NCI-H187 (cell line): ENCODE data around the gene IGF2R.
"Not testable (repeated sequence)": the region's sequence is repeated elsewhere in the genome, so short reads cannot be mapped to it uniquely, and the experiment has no call there.

Experiments
- DNase-seq, 2 experiments: peaks; one replicate each; lab custom pipeline; 2025; lab: John Stamatoyannopoulos, UW

Gene IGF2R

GRCh38 chr6:159952289-159953005 lies 16.4 kb upstream of the IGF2R start:
- no peak for DNase-seq

DNA sequence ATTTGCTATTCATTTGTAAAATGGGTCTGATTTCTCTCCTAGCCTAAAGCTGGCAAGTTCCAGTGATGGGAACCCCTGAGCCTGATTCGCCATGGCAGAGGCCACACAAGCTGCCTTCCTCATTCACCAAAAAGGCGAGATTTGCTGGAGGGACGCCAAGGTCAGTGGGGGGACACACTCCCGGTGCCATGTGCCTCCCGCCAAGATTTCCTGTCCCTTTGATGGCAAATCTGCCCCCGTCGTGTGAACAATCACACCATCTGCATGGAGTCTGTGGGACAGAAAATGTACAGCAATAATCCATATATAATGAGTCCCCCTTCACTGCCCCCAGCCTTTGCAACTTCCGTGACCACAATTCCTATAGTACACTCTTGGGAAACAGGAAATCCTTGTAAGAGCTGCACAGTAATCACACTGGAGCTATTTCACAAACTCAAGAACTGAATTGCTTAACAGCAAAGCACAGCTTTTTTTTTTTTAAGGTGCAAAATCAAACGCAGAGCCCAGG lies 15.7 kb upstream of the IGF2R start:
- DNase-seq, result no peak

- no peak for DNase-seq
These were observed 12.9 kb upstream of the IGF2R start for GRCh38 chr6:159955945-159956361.

DNA sequence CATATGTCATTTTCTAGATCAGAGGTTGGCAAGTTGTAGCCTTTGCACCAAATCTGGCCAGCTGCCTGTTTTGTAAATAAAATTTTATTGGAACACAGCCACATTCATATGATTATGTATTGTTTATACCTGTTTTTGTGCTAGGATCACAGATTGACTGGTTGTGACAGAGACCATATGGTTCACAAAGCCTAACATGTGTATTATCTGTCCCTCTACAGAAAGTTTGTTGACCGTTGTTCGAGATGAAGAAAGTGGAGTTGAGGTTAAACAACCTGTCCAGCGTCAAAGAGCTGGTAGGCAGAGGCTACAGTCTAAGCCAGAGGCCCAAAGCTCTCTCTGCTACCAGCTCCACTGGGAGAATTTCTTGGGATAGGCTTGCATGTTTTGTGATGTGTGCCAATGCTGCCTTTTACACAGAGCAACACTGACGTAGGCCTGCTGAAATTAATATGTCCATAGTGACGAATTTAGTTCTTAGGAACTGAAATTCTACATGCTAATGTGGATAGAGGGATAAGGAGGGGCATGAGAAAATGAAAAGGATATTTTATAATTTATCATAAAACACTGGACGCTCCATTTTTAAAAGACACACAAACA lies 11.7 kb upstream of the IGF2R start:
- no peak for DNase-seq

DNA sequence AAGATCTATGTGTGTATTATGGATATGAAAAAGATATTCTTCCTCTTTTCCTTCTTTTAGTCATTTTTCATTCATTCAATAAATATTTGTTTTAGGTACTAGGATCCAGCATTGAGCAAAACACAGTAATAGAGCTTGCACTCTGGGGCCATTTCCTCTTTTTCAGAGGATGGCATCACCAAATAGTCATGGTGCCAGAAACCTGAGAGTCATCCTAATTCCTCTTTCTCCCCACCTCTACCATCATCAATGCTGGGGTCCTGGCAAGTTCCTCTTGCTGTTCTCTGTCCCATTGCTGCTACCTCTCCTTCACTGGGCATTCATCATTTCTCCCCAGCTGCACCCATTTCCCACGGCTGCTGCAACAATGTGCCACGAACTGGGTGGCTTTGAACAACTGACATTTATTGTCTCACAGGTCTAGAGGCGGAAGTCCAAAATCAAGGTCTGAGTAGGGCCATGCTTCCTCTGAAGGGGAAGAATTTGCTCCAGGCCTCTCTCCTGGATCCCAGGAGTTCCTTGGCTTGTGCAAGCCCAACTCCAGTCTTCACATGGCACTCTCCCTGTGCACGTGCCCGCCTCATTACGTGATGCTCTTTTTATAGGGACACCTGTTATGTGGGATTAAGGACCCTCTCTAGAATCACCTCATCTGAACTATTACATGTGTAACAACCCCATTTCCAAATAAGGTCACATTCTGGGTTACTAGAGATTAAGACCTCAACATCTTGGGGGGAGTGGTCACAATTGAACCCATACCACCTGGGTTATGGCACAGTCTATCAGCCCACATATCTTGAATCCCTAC lies 9.5 kb upstream of the IGF2R start:
- no peak for DNase-seq

DNA sequence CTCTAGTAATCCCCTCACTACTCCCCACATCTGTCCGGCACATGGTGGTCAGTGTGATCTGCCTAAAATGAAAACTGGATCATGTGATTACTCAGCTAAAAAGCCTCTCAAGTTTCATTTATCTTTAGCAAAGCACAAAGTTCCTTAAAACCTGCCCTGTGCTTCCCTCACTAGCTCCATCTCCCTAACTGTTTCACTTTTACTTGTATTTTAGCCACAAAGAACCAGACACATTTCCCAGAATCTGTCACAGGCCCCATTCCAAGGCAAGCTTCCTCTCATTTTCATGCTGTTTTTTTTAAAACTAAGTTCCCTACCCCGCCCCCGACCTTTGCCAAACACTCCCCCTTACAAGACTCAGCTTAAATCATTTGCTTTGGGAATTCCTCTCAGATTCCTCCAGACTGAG lies 8.9 kb upstream of the IGF2R start:
- DNase-seq, result no peak

DNA sequence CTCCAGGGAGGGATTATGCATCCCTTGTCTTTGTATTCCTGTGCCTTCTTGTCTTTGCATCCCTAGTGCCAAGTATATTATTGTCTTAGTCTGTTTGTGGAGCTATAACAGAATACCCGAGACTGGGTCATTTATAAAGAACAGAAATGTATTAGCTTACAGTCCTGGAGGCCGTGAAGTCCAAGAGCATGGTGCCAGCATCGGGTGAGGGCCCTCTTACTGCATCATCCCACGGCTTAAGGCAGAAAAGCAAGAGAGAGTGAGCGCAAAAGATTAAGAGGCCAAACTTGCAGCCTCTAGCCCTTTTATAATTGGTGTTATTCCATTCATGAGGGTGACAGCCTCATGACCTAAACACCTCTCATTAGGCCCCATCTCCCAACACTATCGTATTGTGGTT lies 8.4 kb upstream of the IGF2R start:
- no peak for DNase-seq

GRCh38 chr6:159961528-159961927 lies 7.4 kb upstream of the IGF2R start:
- DNase-seq, result no peak

DNA sequence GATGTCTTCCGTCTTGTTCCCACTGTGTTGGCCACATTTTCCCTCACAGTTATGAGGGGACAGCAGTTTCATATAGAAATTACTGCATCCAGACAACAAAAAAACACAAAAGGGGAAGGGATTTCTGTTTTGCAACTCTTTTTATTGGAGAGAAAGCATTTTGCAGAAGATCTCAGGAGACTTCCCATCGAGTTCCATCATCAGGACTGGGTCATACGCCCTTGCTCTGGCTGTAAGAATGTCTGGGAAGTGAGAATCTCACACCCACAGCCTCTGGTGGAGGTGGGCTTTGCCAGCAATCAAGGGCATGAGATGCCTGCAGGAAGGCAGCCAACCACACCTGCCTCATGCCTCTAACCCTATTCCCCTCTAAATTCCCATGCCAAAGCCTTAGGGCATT lies 5.8 kb upstream of the IGF2R start:
- no peak for DNase-seq

DNA sequence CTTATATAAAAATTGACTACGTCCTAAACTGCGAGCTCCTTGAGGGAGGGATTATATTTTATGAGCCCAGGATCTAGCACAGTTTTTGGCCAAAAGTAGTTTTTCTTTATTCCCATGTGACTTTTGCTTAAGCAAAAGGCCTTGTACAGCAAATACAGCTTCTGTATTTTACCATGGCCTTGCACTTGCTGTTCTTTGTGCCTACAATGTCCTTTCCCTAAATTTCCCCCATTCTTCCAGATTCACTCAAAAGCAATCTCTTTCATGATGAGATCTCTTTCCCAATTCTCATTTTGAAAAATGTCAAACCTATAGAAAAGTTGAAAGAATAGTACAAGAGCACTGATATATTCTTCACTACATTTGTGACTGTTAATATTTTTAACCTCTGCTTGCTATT lies 4.8 kb upstream of the IGF2R start:
- DNase-seq, result no peak

GRCh38 chr6:159966339-159966738 lies 2.5 kb upstream of the IGF2R start:
- DNase-seq, result no peak

GRCh38 chr6:159966981-159967380 lies 1.9 kb upstream of the IGF2R start:
- no peak for DNase-seq

GRCh38 chr6:159967621-159968020 lies 1.3 kb upstream of the IGF2R start:
- DNase-seq, result not testable (repeated sequence)

DNA sequence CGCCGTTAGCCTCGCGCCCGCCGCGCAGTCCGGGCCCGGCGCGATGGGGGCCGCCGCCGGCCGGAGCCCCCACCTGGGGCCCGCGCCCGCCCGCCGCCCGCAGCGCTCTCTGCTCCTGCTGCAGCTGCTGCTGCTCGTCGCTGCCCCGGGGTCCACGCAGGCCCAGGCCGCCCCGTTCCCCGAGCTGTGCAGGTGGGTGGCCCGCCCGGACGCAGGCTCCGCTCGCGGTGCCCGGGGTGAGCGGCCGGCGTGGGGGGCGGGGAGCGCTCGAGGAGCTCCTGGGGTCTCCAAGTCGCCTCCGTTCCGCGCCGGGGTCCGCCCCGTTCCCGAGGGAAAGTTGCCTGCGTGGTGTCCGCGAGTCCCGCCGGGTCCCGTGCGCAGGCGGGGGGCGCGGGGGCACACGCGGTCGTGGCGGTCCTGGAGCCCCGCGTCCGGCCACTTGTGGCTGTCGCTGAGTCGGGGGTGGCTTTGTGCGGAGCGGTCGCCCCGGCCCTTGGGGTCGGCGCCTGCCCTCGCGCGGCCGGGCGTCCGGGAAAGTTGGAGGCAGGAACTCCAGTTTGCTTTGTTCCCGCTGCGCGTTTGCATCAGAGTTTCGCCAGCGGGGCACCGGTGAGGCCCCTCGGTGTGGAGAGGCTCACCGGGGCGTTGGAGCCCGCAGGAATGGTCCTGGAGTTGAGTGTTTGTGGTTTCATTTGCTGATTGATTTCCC lies 476 bp downstream of the IGF2R start:
- DNase-seq, result no peak

GRCh38 chr6:159969921-159970320 lies 1.0 kb downstream of the IGF2R start:
- DNase-seq, result no peak

GRCh38 chr6:159970659-159971063 lies 1.8 kb downstream of the IGF2R start:
- DNase-seq, result no peak

- DNase-seq, result no peak
These were observed 2.7 kb downstream of the IGF2R start for GRCh38 chr6:159971341-159972178.

DNA sequence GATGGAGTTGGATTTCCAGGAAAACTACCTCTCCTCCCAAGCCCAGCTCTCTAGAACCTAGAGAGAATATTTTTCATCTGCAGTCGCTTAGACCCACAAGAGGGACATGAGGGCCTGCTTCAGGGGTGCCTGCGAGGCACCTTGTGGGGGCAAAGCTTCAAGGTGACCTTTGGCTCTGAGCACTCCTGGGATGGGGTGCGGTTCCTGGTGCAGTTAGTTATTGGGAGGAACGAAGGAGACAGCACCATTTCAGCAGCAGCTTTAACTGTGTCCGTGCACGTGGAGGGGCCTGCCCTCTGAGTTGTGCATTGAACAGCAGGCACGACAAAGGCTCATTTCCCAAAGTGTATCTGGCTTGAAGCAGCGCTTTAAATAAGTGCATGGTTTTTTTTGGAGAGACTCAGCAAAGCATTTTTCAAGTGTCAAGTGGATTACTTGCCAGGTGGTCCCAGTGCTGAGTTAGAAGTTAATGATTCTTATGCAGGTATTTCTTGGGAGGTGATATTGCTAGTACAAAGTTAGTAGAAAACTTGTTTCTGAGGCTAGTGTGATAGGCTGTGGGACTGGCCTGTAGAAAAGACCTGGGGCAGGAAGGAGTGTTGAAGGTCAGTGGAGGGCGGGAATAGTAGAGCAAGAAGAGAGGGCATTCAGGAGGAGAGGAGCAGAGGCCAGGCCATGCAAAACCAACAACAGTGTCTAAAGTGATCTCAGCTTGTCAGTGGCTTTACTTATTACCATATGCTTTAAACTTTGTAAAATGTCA lies 3.8 kb downstream of the IGF2R start:
- DNase-seq, result no peak

- DNase-seq, result no peak
These were observed 4.5 kb downstream of the IGF2R start for GRCh38 chr6:159973406-159973805.

GRCh38 chr6:159973951-159974350 lies 5.1 kb downstream of the IGF2R start:
- no peak for DNase-seq

GRCh38 chr6:159974932-159975331 lies 6.0 kb downstream of the IGF2R start:
- DNase-seq, result no peak
